IPS DF 6.9 (cell line): ENCODE results near the gene P2RY2.
A peak's percentile ranks its signal among the peaks of the same experiment; 100 is the strongest.

Source experiments
- DNase-seq: peaks from one replicate; pipeline ENCODE4 v3.0.0-alpha.2; 2013; ENCODE audit warnings: low read depth, low spot score
- H3K27ac ChIP-seq: one replicate; pipeline ENCODE4 v1.5.1; 2013; ENCODE audit warnings: low read length, control low read depth
- H3K27me3 ChIP-seq: 2 replicates; pipeline ENCODE4 v1.6.1; 2013; ENCODE audit warnings: mild to moderate bottlenecking, low read length; ENCODE audit not compliant: control insufficient read depth, insufficient read depth
- H3K36me3 ChIP-seq: 2 replicates; pipeline ENCODE4 v1.6.1; 2013; ENCODE audit warnings: low read length; ENCODE audit not compliant: control insufficient read depth, insufficient read depth
- H3K4me1 ChIP-seq: 2 replicates; pipeline ENCODE4 v1.6.1; 2013; ENCODE audit warnings: low read length; ENCODE audit not compliant: control insufficient read depth, insufficient read depth
- H3K4me3 ChIP-seq: 2 replicates; pipeline ENCODE4 v1.5.1; 2013; ENCODE audit warnings: mild to moderate bottlenecking, low read length
- H3K9me3 ChIP-seq: 2 replicates; pipeline ENCODE4 v1.6.1; 2013; ENCODE audit warnings: low read length, inconsistent platforms; ENCODE audit not compliant: control insufficient read depth, insufficient read depth
- WGBS: extraction: QIAGEN DNeasy Blood & Tissue Kit; methylation state at CpG from one replicate; pipeline ENCODE4 v1.1.7; 2013; ENCODE audit warnings: mixed read lengths, missing lambda C conversion rate; ENCODE audit not compliant: insufficient read length, insufficient coverage; 5-methylcytosine and 5-hydroxymethylcytosine counted together

Gene P2RY2

DNA sequence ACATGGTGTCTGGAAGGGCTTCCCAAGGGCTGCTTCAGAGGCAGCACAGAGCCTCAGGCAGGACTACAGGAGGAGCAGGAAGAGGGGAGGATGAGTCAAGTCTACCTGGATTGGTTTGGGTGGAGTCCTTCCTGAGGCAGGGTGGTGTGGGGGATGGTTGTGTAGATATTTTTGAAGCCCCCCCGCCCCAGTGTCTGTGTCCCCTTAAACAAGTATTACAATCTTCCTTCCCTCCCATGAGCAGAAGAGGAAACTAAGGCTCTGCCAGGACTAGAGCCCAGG is 41.3 kb upstream of the P2RY2 start:
- Histone ChIP-seq H3K27me3 (no peaks in the 10 kb centered on the region), H3K9me3 (no peaks in the 10 kb centered on the region), H3K36me3 (no peaks in the 10 kb centered on the region), H3K4me3 (no peak overlapping the region), H3K27ac (no peak overlapping the region), H3K4me1 (no peaks in the 10 kb centered on the region)
- WGBS, result no CpG with 5 or more reads among the region's 1 CpG
- DNase-seq, result no peak

DNA sequence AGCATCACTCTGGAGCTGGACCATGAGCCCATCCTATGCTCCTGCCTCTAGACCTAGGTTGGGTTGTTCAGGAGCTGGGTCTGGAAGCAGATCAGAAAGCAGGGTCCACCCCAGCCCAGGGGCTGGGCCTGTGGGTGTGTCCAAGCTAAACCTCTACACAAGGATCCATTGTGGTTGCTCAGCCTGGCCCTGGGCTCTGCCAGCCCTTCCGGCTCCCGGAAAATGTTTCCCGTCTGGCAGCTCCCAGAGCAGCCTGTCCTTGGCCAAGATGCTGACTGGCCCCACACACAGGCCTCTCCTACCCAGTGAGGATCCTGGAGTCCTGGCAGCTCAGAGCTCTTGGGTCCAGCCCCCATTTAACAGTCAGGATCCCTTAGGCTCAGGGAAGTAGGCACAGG is 40.7 kb upstream of the P2RY2 start:
- H3K4me3 ChIP-seq, result no peak overlapping the region
- H3K27me3 ChIP-seq, result no peaks in the 10 kb centered on the region
- DNase-seq, result no peak
- no peaks in the 10 kb centered on the region for H3K36me3 ChIP-seq
- no CpG with 5 or more reads among the region's 3 CpGs for WGBS
- no peak overlapping the region for H3K27ac ChIP-seq
- H3K4me1 ChIP-seq, result no peaks in the 10 kb centered on the region
- no peaks in the 10 kb centered on the region for H3K9me3 ChIP-seq

DNA sequence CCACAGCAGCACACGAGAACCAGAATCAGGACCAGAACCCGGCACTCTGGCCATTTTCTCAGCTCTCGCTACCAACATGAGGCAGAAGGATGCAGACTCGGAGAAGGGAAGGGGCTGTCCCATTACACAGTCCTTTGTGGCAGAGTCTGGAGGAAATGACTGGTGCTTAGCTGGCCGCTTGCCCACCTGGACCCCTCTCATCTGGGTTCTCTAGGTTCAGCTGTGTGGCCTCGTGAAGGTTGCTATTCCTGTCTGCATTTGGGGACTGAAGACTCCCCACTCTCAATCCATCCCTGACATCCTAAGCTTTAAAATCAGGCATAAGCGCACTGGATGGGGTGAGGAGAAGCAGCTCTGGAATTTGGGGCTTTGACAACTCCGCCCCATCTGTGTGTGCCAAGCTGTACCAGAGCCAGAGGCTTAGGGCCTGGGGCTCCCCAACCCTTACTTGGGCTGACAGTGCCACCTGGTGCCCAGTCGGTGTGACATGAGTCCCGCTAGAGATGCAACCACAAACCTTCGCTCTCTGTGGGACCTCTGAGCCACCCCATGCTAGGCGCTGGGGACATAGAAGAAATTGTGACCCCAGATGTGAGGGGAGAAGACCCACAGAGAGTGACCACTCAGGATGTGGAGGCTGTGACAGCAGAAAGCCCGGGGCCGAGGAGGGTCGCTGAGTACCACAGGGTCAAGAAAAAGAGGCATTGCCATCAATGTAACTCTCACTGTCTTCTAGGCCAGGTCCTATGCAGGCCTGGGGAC is 40.1 kb upstream of the P2RY2 start:
- WGBS, result no CpG with 5 or more reads among the region's 15 CpGs
- no peaks in the 10 kb centered on the region for H3K36me3 ChIP-seq
- H3K9me3 ChIP-seq, result no peaks in the 10 kb centered on the region
- no peak for DNase-seq
- H3K4me3 ChIP-seq, result no peak overlapping the region
- H3K27ac ChIP-seq, result no peak overlapping the region
- H3K4me1 ChIP-seq, result no peaks in the 10 kb centered on the region
- no peaks in the 10 kb centered on the region for H3K27me3 ChIP-seq

DNA sequence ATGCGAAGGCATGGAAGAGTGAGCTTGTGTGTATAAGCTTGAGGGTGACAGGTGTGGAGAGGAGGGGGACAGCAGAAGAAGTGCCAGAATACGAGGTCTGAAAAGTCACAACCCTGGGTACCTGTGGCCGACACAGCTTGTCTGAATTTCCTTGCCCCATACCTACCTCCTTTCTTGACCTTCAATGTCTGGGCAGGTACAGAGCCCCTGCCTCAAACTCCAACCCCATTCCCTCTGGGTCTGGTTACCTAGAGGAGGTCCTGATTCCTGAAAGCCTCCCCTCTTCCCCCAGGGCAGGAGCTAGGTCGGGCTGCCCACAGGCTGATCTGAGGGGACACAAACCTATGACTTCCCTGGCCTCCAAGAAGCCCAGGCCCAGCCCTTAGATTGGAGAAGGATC is 39.4 kb upstream of the P2RY2 start:
- no peak overlapping the region for H3K27ac ChIP-seq
- H3K9me3 ChIP-seq, result no peaks in the 10 kb centered on the region
- H3K4me3 ChIP-seq, result no peak overlapping the region
- no peaks in the 10 kb centered on the region for H3K4me1 ChIP-seq
- no peak for DNase-seq
- WGBS, result no CpG with 5 or more reads among the region's 4 CpGs
- H3K27me3 ChIP-seq, result no peaks in the 10 kb centered on the region
- H3K36me3 ChIP-seq, result no peaks in the 10 kb centered on the region

- DNase-seq, result no peak
- Histone ChIP-seq H3K36me3 (no peaks in the 10 kb centered on the region), H3K4me3 (no peak overlapping the region), H3K27ac (no peak overlapping the region), H3K9me3 (no peaks in the 10 kb centered on the region), H3K27me3 (no peaks in the 10 kb centered on the region), H3K4me1 (no peaks in the 10 kb centered on the region)
- WGBS, result no CpG with 5 or more reads among the region's 3 CpGs
These were observed 35.2 kb upstream of the P2RY2 start for GRCh38 chr11:73182824-73183321.

DNA sequence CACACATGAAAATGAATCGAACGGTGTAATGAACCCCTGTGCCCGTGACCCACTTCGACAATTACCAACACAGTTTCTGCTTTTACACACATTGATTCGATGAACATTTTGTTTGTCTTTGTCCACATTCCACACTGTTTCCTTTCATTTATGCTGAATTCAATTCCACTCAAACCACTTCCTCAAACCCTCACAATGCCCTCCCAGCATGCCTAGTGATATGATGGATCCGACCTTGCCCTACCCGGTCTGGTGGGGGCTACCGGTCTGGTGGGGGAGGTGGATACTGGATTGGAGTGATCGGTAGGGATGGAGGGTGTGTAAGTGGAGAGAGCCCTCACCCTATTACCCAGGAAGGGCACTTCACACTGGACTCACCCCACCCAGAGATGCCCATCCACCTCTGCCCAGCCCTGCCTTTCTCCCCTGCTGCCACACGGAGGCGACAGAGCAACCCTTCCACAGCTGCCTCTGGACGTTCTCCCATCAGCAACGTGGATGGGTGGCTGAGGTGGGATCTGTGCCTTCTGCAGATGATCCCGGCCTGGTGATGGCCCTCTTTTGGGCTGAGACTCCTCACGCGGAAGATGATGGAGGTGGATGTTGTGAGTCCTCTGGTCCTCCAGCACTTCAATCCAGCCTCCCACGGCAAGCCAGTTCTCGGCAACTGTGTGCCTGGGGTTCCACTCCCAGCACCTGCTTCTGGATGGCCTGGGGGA is 33.0 kb upstream of the P2RY2 start:
- no CpG with 5 or more reads among the region's 18 CpGs for WGBS
- H3K36me3 ChIP-seq, result no peaks in the 10 kb centered on the region
- H3K27me3 ChIP-seq, result no peaks in the 10 kb centered on the region
- H3K4me3 ChIP-seq, result no peak overlapping the region
- no peaks in the 10 kb centered on the region for H3K9me3 ChIP-seq
- no peak overlapping the region for H3K27ac ChIP-seq
- H3K4me1 ChIP-seq, result no peaks in the 10 kb centered on the region
- DNase-seq, result peak; percentile 41

DNA sequence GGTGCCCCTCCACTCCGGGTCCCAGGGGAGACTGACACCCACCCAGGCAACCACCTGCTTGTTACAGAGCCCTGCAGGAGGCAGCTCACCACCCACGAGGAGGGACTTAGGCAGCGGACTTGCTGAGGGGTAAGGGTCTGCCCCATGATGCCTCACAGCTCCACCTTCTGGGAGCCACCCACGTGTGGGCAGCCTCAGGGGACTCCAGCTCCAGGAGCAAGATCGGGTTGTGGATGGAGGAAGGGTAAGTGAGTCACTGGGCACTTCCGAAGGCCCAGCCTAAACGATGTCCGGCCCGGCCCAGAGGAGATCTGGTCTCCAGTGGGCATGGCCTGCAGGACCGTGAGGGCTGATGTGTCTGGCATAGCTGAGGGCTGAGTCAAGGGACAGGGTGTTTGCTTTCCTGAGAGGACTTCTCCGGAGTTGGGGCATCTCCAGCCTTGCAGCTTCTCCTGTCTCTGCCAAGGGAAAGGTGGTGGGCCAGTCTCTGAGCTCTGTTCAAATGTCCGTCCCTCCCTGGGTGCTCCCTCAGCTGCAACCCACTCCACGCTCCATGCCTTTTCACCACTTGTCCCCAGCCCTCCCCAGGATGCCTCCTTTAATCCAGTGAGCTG is 32.3 kb upstream of the P2RY2 start:
- H3K4me3 ChIP-seq, result no peak overlapping the region
- no peaks in the 10 kb centered on the region for H3K27me3 ChIP-seq
- no peaks in the 10 kb centered on the region for H3K9me3 ChIP-seq
- WGBS, result no CpG with 5 or more reads among the region's 13 CpGs
- no peak for DNase-seq
- H3K27ac ChIP-seq, result no peak overlapping the region
- no peaks in the 10 kb centered on the region for H3K4me1 ChIP-seq
- no peaks in the 10 kb centered on the region for H3K36me3 ChIP-seq

DNA sequence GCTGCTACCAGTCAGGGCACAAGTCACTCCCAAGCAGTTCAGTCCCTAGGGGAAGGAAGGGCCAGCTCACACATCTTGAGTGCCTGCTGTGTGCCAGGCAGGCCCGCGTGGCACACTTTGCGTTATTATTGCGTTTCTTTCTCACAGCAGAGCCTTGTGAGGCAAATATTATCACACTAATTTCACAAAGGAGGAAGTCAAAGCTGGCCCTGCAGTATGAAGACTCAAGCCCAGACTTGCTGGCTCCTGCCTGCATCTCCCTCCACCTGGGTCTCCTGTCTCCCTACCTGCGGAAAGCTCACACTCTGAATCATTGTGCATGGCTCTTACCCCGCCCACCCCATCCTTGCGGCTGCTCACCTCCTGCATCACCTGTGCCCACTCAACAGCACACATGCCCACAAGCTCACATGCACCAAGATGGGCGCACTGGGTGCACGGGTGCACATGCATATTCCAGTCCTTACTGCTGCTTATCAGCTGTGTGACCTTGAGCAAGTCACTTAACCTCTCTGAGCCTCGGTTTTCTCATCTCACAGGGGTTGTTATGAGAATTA is 31.7 kb upstream of the P2RY2 start:
- no peaks in the 10 kb centered on the region for H3K36me3 ChIP-seq
- no CpG with 5 or more reads among the region's 10 CpGs for WGBS
- no peak for DNase-seq
- no peaks in the 10 kb centered on the region for H3K27me3 ChIP-seq
- H3K4me1 ChIP-seq, result no peaks in the 10 kb centered on the region
- no peak overlapping the region for H3K27ac ChIP-seq
- H3K4me3 ChIP-seq, result no peak overlapping the region
- no peaks in the 10 kb centered on the region for H3K9me3 ChIP-seq

DNA sequence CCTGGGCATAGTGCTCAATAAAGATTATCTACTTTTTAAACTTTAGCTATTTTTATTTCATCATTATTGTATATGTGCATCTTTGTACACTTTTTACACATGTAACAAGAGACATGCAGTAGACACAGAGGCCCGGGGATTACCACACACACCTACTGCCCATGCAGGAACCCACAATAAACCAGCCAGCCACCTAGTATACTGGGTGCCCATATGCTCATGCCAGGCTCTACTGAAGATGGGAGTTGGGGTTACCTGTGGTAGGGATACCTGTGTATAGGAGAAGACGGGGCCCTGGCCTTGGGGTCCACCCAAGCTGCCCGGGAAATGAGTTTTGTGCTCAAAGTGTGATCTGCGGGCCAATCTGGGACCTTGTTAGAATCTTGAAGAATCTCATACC is 31.2 kb upstream of the P2RY2 start:
- Histone ChIP-seq H3K27me3 (no peaks in the 10 kb centered on the region), H3K9me3 (no peaks in the 10 kb centered on the region), H3K4me3 (no peak overlapping the region), H3K27ac (no peak overlapping the region), H3K36me3 (no peaks in the 10 kb centered on the region), H3K4me1 (no peaks in the 10 kb centered on the region)
- DNase-seq, result no peak
- no CpG with 5 or more reads among the region's 4 CpGs for WGBS

DNA sequence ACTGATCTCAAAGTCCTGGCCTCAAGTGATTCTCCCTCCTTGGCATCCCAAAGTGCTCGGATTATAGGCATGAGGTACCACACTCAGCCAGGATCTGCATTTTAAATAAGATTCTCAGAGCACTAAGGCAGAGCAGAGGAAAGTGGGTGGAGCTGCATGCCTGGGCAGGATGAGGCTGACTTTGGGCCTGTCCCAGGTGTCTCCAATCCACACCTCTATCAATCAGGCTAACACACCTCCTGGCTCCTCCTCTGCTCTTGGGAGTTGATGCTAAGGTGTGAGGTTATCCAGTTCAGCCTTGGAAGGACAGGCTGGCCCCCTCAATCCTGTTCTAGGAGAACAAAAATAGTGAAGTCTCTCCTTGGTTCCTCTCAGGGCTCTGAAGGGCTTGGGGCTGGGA is 30.2 kb upstream of the P2RY2 start:
- no peaks in the 10 kb centered on the region for H3K4me1 ChIP-seq
- H3K9me3 ChIP-seq, result no peaks in the 10 kb centered on the region
- no peaks in the 10 kb centered on the region for H3K36me3 ChIP-seq
- no peak overlapping the region for H3K27ac ChIP-seq
- WGBS, result no CpG with 5 or more reads among the region's 1 CpG
- no peaks in the 10 kb centered on the region for H3K27me3 ChIP-seq
- H3K4me3 ChIP-seq, result no peak overlapping the region
- peak; percentile 52 for DNase-seq
